Esophagus muscularis mucosa (tissue), 4 donors: ENCODE data around the gene PDHX. TPM values are rescaled to one million over a fixed set of nuclear protein-coding genes. Genes with fewer than 3 reads are reported as not detected.

Experiments used
- DNase-seq: peaks from one replicate; pipeline ENCODE4 v3.0.0-alpha.2; 2017; ENCODE audit errors: extremely low spot score
- H3K27ac ChIP-seq, 4 donors: fragments of 200-600 bp; sonication (generic); replicated peaks in 1 of 4; 1 replicate in 3 of 4; 2 replicates in 1 of 4; pipeline ENCODE4 v1.5.1; 2016 to 2019; ENCODE audit warnings: mild to moderate bottlenecking in 1 of 4
- H3K27me3 ChIP-seq, 4 donors: fragments of 200-600 bp; sonication (generic); one replicate each; pipeline versions ENCODE4 v1.5.1 to v1.6.0; 2016 to 2019
- H3K36me3 ChIP-seq, 4 donors: fragments of 200-600 bp; sonication (generic); one replicate each; pipeline ENCODE4 v1.5.1; 2016 to 2019
- H3K4me1 ChIP-seq, 4 donors: fragments of 200-600 bp; sonication (generic); one replicate each; pipeline ENCODE4 v1.5.1; 2016 to 2019
- H3K4me3 ChIP-seq, 4 donors: fragments of 200-600 bp; sonication (generic); 1 replicate in 2 of 4; 2 replicates in 2 of 4; pipeline ENCODE4 v1.5.1; 2016 to 2019; ENCODE audit warnings: mild to moderate bottlenecking in 4 of 4, moderate library complexity in 1 of 4
- H3K9me3 ChIP-seq, 4 donors: fragments of 200-600 bp; sonication (generic); 1 replicate in 3 of 4; 2 replicates in 1 of 4; pipeline ENCODE4 v1.5.1; 2016 to 2019
- CTCF ChIP-seq, 3 experiments: fragments of 200-600 bp in 2 of 3; fragments of 450-650 bp in 1 of 3; sonication (generic) in 2 of 3; IDR thresholded peaks; one replicate each; pipeline ENCODE4 v1.5.1; 2017 to 2019; ENCODE audit warnings: antibody characterized with exemption in 3 of 3, mild to moderate bottlenecking in 2 of 3, moderate library complexity in 1 of 3
- EP300 ChIP-seq: sonication (generic); formaldehyde crosslinking; IDR thresholded peaks from one replicate; pipeline ENCODE4 v1.6.1; 2017; ENCODE audit warnings: antibody characterized with exemption
- POLR2A ChIP-seq: fragments of 450-650 bp; IDR thresholded peaks from one replicate; pipeline ENCODE4 v1.6.1; 2017; ENCODE audit warnings: antibody characterized with exemption, moderate library complexity, mild to moderate bottlenecking, low read depth
- POLR2AphosphoS5 ChIP-seq, 2 donors: sonication (generic); formaldehyde crosslinking; IDR thresholded peaks; one replicate each; pipeline ENCODE4 v1.6.1; 2017; ENCODE audit warnings: antibody characterized with exemption in 2 of 2
- WGBS: methylation state at CpG from one replicate; pipeline ENCODE4 v1.1.5; 2018; 5-methylcytosine and 5-hydroxymethylcytosine counted together
- intact Hi-C: fragments of 100-400 bp; cut with DNase I; formaldehyde crosslinking; loops from one replicate; pipeline ENCODE4 v1.15.1; 2023
- total RNA-seq, 4 donors: library from RNA; depleted of rRNA; stranded (reverse); fragments of >200 nt; gene quantifications; one replicate each; pipeline versions ENCODE4 v1.1.0 to v1.2.1, GENCODE V29; 2016

Gene PDHX
- total RNA-seq, 4 donors from 2014 or later, result 39.9 to 43.4 (median 42.1) TPM

GRCh38 chr11:34924714-34925113 lies 8.3 kb downstream of the PDHX start:
- H3K27me3 ChIP-seq, result no peaks in the 10 kb centered on the region
- 32% methylated on average over 3 of the region's 3 CpGs for WGBS
- peak in 1 of 3 experiments; percentile 9 for TF ChIP-seq CTCF (IDR thresholded peaks at IDR 0.05)
- TF ChIP-seq POLR2A, result no peak
- H3K4me3 ChIP-seq, result no peak overlapping the region
- peak overlapping the region; percentile 1 to 29 (median 2) for H3K27ac ChIP-seq
- H3K4me1 ChIP-seq, result peaks cover 20 to 91% (median 66%) of the 10 kb centered on the region in 4 donors
- intact Hi-C loops, result loop anchor here (5.0 to 10.0 kb wide), 2 partner anchors 310 to 378 kb away; no protein-coding TSS in a partner anchor
- DNase-seq, result no peak
- H3K36me3 ChIP-seq, result peaks cover 0 to 2% (median 0%) of the 10 kb centered on the region in 4 donors
- no peaks in the 10 kb centered on the region for H3K9me3 ChIP-seq

- Histone ChIP-seq H3K4me3 (no peak overlapping the region), H3K27ac (no peak overlapping the region), H3K27me3 (no peaks in the 10 kb centered on the region), H3K36me3 (no peaks in the 10 kb centered on the region), H3K4me1 (peaks cover 20 to 87% (median 67%) of the 10 kb centered on the region in 4 donors), H3K9me3 (no peaks in the 10 kb centered on the region)
- 7% methylated on average over 2 of the region's 2 CpGs for WGBS
- intact Hi-C loops, result loop anchor here (2.0 to 10.0 kb wide), 3 partner anchors 309 to 465 kb away; no protein-coding TSS in a partner anchor
- no peak for DNase-seq
- TF ChIP-seq EP300 (no peak), CTCF (IDR thresholded peaks at IDR 0.05) (peak; percentile 78 to 83 (median 82)), POLR2AphosphoS5 (IDR thresholded peaks at IDR 0.05) (no peak)
These were observed 9.8 kb downstream of the PDHX start for GRCh38 chr11:34926101-34926830.

GRCh38 chr11:34926831-34927132 lies 10.4 kb downstream of the PDHX start:
- DNase-seq, result no peak
- no peak for TF ChIP-seq POLR2A
- no peak for TF ChIP-seq EP300
- TF ChIP-seq POLR2AphosphoS5 (IDR thresholded peaks at IDR 0.05), result no peak
- no peak for TF ChIP-seq CTCF (IDR thresholded peaks at IDR 0.05)
- H3K9me3 ChIP-seq, result no peaks in the 10 kb centered on the region
- H3K4me3 ChIP-seq, result no peak overlapping the region
- H3K36me3 ChIP-seq, result peaks cover 0 to 2% (median 0%) of the 10 kb centered on the region in 4 donors
- peaks cover 20 to 83% (median 66%) of the 10 kb centered on the region in 4 donors for H3K4me1 ChIP-seq
- H3K27ac ChIP-seq, result no peak overlapping the region
- no peaks in the 10 kb centered on the region for H3K27me3 ChIP-seq
- intact Hi-C loops, result loop anchor here (2.0 to 10.0 kb wide), 3 partner anchors 308 to 464 kb away; no protein-coding TSS in a partner anchor

- Histone ChIP-seq H3K27ac (no peak overlapping the region), H3K36me3 (peaks cover 0 to 17% (median 8%) of the 10 kb centered on the region in 4 donors), H3K4me1 (peaks cover 20 to 69% (median 64%) of the 10 kb centered on the region in 4 donors), H3K27me3 (no peaks in the 10 kb centered on the region), H3K4me3 (no peak overlapping the region), H3K9me3 (no peaks in the 10 kb centered on the region)
- intact Hi-C loops, result loop anchor here (5.0 to 10.0 kb wide), 2 partner anchors 306 to 374 kb away; no protein-coding TSS in a partner anchor
- no peak for DNase-seq
- no peak for TF ChIP-seq EP300
- TF ChIP-seq POLR2AphosphoS5 (IDR thresholded peaks at IDR 0.05), result no peak
- TF ChIP-seq POLR2A, result no peak
- no peak for TF ChIP-seq CTCF (IDR thresholded peaks at IDR 0.05)
- WGBS, result 52% methylated on average over 3 of the region's 3 CpGs
These were observed 12.0 kb downstream of the PDHX start for GRCh38 chr11:34928268-34928959.
